ENCODE data around the gene AVPR1A.
"Not testable (repeated sequence)": the region's sequence is repeated elsewhere in the genome, so short reads cannot be mapped to it uniquely, and the experiment has no call there.

The AVPR1A gene

GRCh38 chr12:63150713-63151622 lies at the start of gene AVPR1A:
AVPR1A (minus strand) TSS chr12:63151201; CDS start chr12:63150836, 365 bp downstream.
- no peak for DNase-seq

GRCh38 chr12:63196168-63196567 lies 45.2 kb upstream of the AVPR1A start:
- no peak for DNase-seq

- DNase-seq = no peak
Observed at GRCh38 chr12:63179224-63179623, 28.2 kb upstream of the AVPR1A start.

GRCh38 chr12:63170321-63170720 lies 19.3 kb upstream of the AVPR1A start:
- no peak for DNase-seq

GRCh38 chr12:63167741-63168140 lies 16.7 kb upstream of the AVPR1A start:
- not testable (repeated sequence) for DNase-seq

- DNase-seq = no peak
Observed at GRCh38 chr12:63164911-63165310, 13.9 kb upstream of the AVPR1A start.

GRCh38 chr12:63163541-63163940 lies 12.5 kb upstream of the AVPR1A start:
- no peak for DNase-seq

- DNase-seq = no peak
Observed at GRCh38 chr12:63155375-63155774, 4.4 kb upstream of the AVPR1A start.

- DNase-seq = no peak
Observed at GRCh38 chr12:63154560-63154959, 3.6 kb upstream of the AVPR1A start.

- no peak for DNase-seq
Observed at GRCh38 chr12:63152321-63152700, 1.3 kb upstream of the AVPR1A start.

- DNase-seq = no peak
Observed at GRCh38 chr12:63151623-63152320, 771 bp upstream of the AVPR1A start.

- no peak for DNase-seq
Observed at GRCh38 chr12:63149909-63150712, 890 bp downstream of the AVPR1A start.

- no peak for DNase-seq
Observed at GRCh38 chr12:63144556-63144955, 6.4 kb downstream of the AVPR1A start.

GRCh38 chr12:63138488-63138887 lies 12.5 kb downstream of the AVPR1A start:
- DNase-seq = no peak

- DNase-seq = no peak
Observed at GRCh38 chr12:63133981-63134380, 17.0 kb downstream of the AVPR1A start.

GRCh38 chr12:63132201-63132600 lies 18.8 kb downstream of the AVPR1A start:
- DNase-seq = no peak

GRCh38 chr12:63129927-63130326 lies 21.1 kb downstream of the AVPR1A start:
- DNase-seq = no peak

- DNase-seq = no peak
Observed at GRCh38 chr12:63124778-63125177, 26.2 kb downstream of the AVPR1A start.

GRCh38 chr12:63103494-63104131 lies 47.4 kb downstream of the AVPR1A start:
- DNase-seq = no peak

- no peak for DNase-seq
Observed at GRCh38 chr12:63101920-63102319, 49.1 kb downstream of the AVPR1A start.

GRCh38 chr12:63098851-63099250 lies 52.1 kb downstream of the AVPR1A start:
- DNase-seq = no peak

GRCh38 chr12:63095369-63095980 lies 55.5 kb downstream of the AVPR1A start:
- no peak for DNase-seq

Data from GF-D8 (cell line).